IPS-18a (cell line): Measurements from ENCODE around the gene SH3RF3.

Experiments
- H3K27ac ChIP-seq: one replicate; pipeline ENCODE4 v1.5.1; 2013; ENCODE audit warnings: low read length
- H3K27me3 ChIP-seq: one replicate; pipeline ENCODE4 v1.6.1; 2013; ENCODE audit warnings: mild to moderate bottlenecking, low read length; ENCODE audit not compliant: control insufficient read depth, insufficient read depth
- H3K36me3 ChIP-seq: one replicate; pipeline ENCODE4 v1.6.1; 2013; ENCODE audit warnings: low read depth, low read length; ENCODE audit not compliant: control insufficient read depth
- H3K4me1 ChIP-seq: one replicate; pipeline ENCODE4 v1.6.1; 2013; ENCODE audit warnings: low read depth, low read length; ENCODE audit not compliant: control insufficient read depth
- H3K4me3 ChIP-seq: one replicate; pipeline ENCODE4 v1.5.1; 2013; ENCODE audit warnings: low read length
- H3K9ac ChIP-seq: one replicate; pipeline ENCODE4 v1.6.1; 2013; ENCODE audit warnings: mild to moderate bottlenecking, low read length, moderate library complexity
- H3K9me3 ChIP-seq: one replicate; pipeline ENCODE4 v1.6.1; 2013; ENCODE audit warnings: low read depth, low read length; ENCODE audit not compliant: control insufficient read depth

SH3RF3 gene

GRCh38 chr2:109415581-109416013 lies 286.6 kb downstream of the SH3RF3 start:
- H3K9ac ChIP-seq, result no peak overlapping the region

GRCh38 chr2:109417701-109418335 lies 288.8 kb downstream of the SH3RF3 start:
- no peak overlapping the region for H3K4me3 ChIP-seq
- no peak overlapping the region for H3K27ac ChIP-seq
- no peaks in the 10 kb centered on the region for H3K27me3 ChIP-seq
- H3K9ac ChIP-seq, result no peak overlapping the region
- no peaks in the 10 kb centered on the region for H3K9me3 ChIP-seq
- H3K36me3 ChIP-seq, result no peaks in the 10 kb centered on the region
- H3K4me1 ChIP-seq, result peaks cover 4% of the 10 kb centered on the region

More at GRCh38 chr2:109415581-109416013, 286.6 kb downstream of the SH3RF3 start:
- Histone ChIP-seq H3K4me1 (peaks cover 4% of the 10 kb centered on the region), H3K27ac (no peak overlapping the region), H3K9me3 (no peaks in the 10 kb centered on the region), H3K4me3 (no peak overlapping the region), H3K36me3 (no peaks in the 10 kb centered on the region), H3K27me3 (no peaks in the 10 kb centered on the region)

GRCh38 chr2:109418716-109419115 lies 289.7 kb downstream of the SH3RF3 start:
- H3K9ac ChIP-seq, result no peak overlapping the region
- no peaks in the 10 kb centered on the region for H3K9me3 ChIP-seq
- H3K4me3 ChIP-seq, result no peak overlapping the region
- H3K4me1 ChIP-seq, result peaks cover 4% of the 10 kb centered on the region
- no peaks in the 10 kb centered on the region for H3K36me3 ChIP-seq
- H3K27ac ChIP-seq, result no peak overlapping the region
- no peaks in the 10 kb centered on the region for H3K27me3 ChIP-seq

- H3K27ac ChIP-seq, result no peak overlapping the region
- no peaks in the 10 kb centered on the region for H3K27me3 ChIP-seq
- no peak overlapping the region for H3K9ac ChIP-seq
- no peaks in the 10 kb centered on the region for H3K36me3 ChIP-seq
- H3K9me3 ChIP-seq, result no peaks in the 10 kb centered on the region
- no peak overlapping the region for H3K4me3 ChIP-seq
- peaks cover 4% of the 10 kb centered on the region for H3K4me1 ChIP-seq
Observed at GRCh38 chr2:109419171-109419756, 290.3 kb downstream of the SH3RF3 start.

GRCh38 chr2:109419960-109420370 lies 291.0 kb downstream of the SH3RF3 start:
- Histone ChIP-seq H3K27ac (no peak overlapping the region), H3K4me1 (peaks cover 4% of the 10 kb centered on the region), H3K27me3 (no peaks in the 10 kb centered on the region), H3K36me3 (no peaks in the 10 kb centered on the region), H3K4me3 (no peak overlapping the region), H3K9me3 (no peaks in the 10 kb centered on the region), H3K9ac (no peak overlapping the region)

- Histone ChIP-seq H3K4me1 (no peaks in the 10 kb centered on the region), H3K27ac (no peak overlapping the region), H3K36me3 (no peaks in the 10 kb centered on the region), H3K9me3 (no peaks in the 10 kb centered on the region), H3K4me3 (no peak overlapping the region), H3K27me3 (no peaks in the 10 kb centered on the region), H3K9ac (no peak overlapping the region)
Observed at GRCh38 chr2:109421101-109421500, 292.1 kb downstream of the SH3RF3 start.

GRCh38 chr2:109421642-109422041 lies 292.6 kb downstream of the SH3RF3 start:
- no peak overlapping the region for H3K27ac ChIP-seq
- no peaks in the 10 kb centered on the region for H3K9me3 ChIP-seq
- H3K4me1 ChIP-seq, result no peaks in the 10 kb centered on the region
- no peaks in the 10 kb centered on the region for H3K27me3 ChIP-seq
- H3K4me3 ChIP-seq, result no peak overlapping the region
- H3K36me3 ChIP-seq, result no peaks in the 10 kb centered on the region
- H3K9ac ChIP-seq, result no peak overlapping the region

GRCh38 chr2:109422071-109422757 lies 293.2 kb downstream of the SH3RF3 start:
- H3K9me3 ChIP-seq, result no peaks in the 10 kb centered on the region
- H3K4me3 ChIP-seq, result no peak overlapping the region
- no peak overlapping the region for H3K9ac ChIP-seq
- no peaks in the 10 kb centered on the region for H3K36me3 ChIP-seq
- H3K4me1 ChIP-seq, result no peaks in the 10 kb centered on the region
- H3K27me3 ChIP-seq, result no peaks in the 10 kb centered on the region
- H3K27ac ChIP-seq, result no peak overlapping the region

- no peaks in the 10 kb centered on the region for H3K36me3 ChIP-seq
- H3K27ac ChIP-seq, result no peak overlapping the region
- no peaks in the 10 kb centered on the region for H3K4me1 ChIP-seq
- no peak overlapping the region for H3K9ac ChIP-seq
- H3K9me3 ChIP-seq, result no peaks in the 10 kb centered on the region
- no peak overlapping the region for H3K4me3 ChIP-seq
- H3K27me3 ChIP-seq, result no peaks in the 10 kb centered on the region
Observed at GRCh38 chr2:109422758-109423500, 293.9 kb downstream of the SH3RF3 start.

- no peaks in the 10 kb centered on the region for H3K27me3 ChIP-seq
- H3K4me3 ChIP-seq, result no peak overlapping the region
- H3K36me3 ChIP-seq, result no peaks in the 10 kb centered on the region
- no peaks in the 10 kb centered on the region for H3K9me3 ChIP-seq
- no peaks in the 10 kb centered on the region for H3K4me1 ChIP-seq
- H3K9ac ChIP-seq, result no peak overlapping the region
- H3K27ac ChIP-seq, result no peak overlapping the region
Observed at GRCh38 chr2:109423556-109424359, 294.8 kb downstream of the SH3RF3 start.

GRCh38 chr2:109425411-109425810 lies 296.4 kb downstream of the SH3RF3 start:
- H3K4me1 ChIP-seq, result no peaks in the 10 kb centered on the region

More at GRCh38 chr2:109425411-109425810, 296.4 kb downstream of the SH3RF3 start:
- H3K9ac ChIP-seq, result no peak overlapping the region
- H3K27me3 ChIP-seq, result no peaks in the 10 kb centered on the region
- no peaks in the 10 kb centered on the region for H3K36me3 ChIP-seq
- H3K27ac ChIP-seq, result no peak overlapping the region
- H3K9me3 ChIP-seq, result no peaks in the 10 kb centered on the region
- no peak overlapping the region for H3K4me3 ChIP-seq
